Keratinocyte (primary cell): Measurements from ENCODE around the gene INO80. TPM values are rescaled to one million over a fixed set of nuclear protein-coding genes. Genes with fewer than 3 reads are reported as not detected.

Experiments
- DNase-seq: peaks from one replicate; pipeline ENCODE4 v3.0.0-alpha.2; 2011; ENCODE audit warnings: low read depth, missing footprints, low spot score
- FAIRE-seq: peaks from 2 replicates; lab custom pipeline; 2011; peaks lifted over from hg19 to GRCh38; lab: Jason Lieb, UNC
- H2AFZ ChIP-seq: 2 replicates; pipeline ENCODE4 v1.6.0; 2012; ENCODE audit warnings: low read length, control low read depth, inconsistent platforms; ENCODE audit not compliant: control insufficient read depth
- H3K27ac ChIP-seq: 2 replicates; pipeline ENCODE4 v1.5.1; 2011; ENCODE audit warnings: low read length; ENCODE audit not compliant: control insufficient read depth, insufficient read depth
- H3K27me3 ChIP-seq: 3 replicates; pipeline ENCODE4 v1.6.0; 2011; ENCODE audit warnings: low read length; ENCODE audit not compliant: control insufficient read depth, insufficient read depth; ENCODE audit errors: extremely low read depth
- H3K36me3 ChIP-seq, 2 experiments: 2 replicates in 1 of 2; 3 replicates in 1 of 2; pipeline ENCODE4 v1.5.1; 2011; ENCODE audit warnings: low read length in 2 of 2, mild to moderate bottlenecking in 1 of 2; ENCODE audit not compliant: control insufficient read depth in 2 of 2, insufficient read depth in 2 of 2; ENCODE audit errors: extremely low read depth in 1 of 2
- H3K4me1 ChIP-seq: 3 replicates; pipeline ENCODE4 v1.5.1; 2011; ENCODE audit warnings: low read length; ENCODE audit not compliant: control insufficient read depth, insufficient read depth; ENCODE audit errors: extremely low read depth
- H3K4me2 ChIP-seq: 3 replicates; pipeline ENCODE4 v1.6.0; 2011; ENCODE audit warnings: low read depth, low read length; ENCODE audit not compliant: control insufficient read depth, insufficient read depth; ENCODE audit errors: extremely low read depth
- H3K4me3 ChIP-seq, 3 experiments: fragments of 200-600 bp in 1 of 3; sonication (generic) in 1 of 3; 2 replicates in 2 of 3; 3 replicates in 1 of 3; pipeline ENCODE4 v1.5.1; 2011 to 2016; ENCODE audit warnings: low read length in 3 of 3, mild to moderate bottlenecking in 3 of 3, control low read depth in 2 of 3, inconsistent platforms in 1 of 3, low read depth in 1 of 3, mixed read lengths in 1 of 3, mixed run types in 1 of 3, moderate library complexity in 1 of 3; ENCODE audit not compliant: control insufficient read depth in 2 of 3, insufficient read depth in 2 of 3; ENCODE audit errors: extremely low read depth in 1 of 3
- H3K79me2 ChIP-seq: 2 replicates; pipeline ENCODE4 v1.6.0; 2012; ENCODE audit warnings: low read length; ENCODE audit not compliant: control insufficient read depth, insufficient read depth
- H3K9ac ChIP-seq: 3 replicates; pipeline ENCODE4 v1.6.0; 2011; ENCODE audit warnings: low read length; ENCODE audit not compliant: control insufficient read depth, insufficient read depth; ENCODE audit errors: extremely low read depth
- H3K9me1 ChIP-seq: 3 replicates; pipeline ENCODE4 v1.6.0; 2011; ENCODE audit warnings: low read length; ENCODE audit not compliant: control insufficient read depth, insufficient read depth; ENCODE audit errors: extremely low read depth
- H3K9me3 ChIP-seq: 2 replicates; pipeline ENCODE4 v1.5.1; 2012; ENCODE audit warnings: low read depth, low read length; ENCODE audit not compliant: control insufficient read depth
- H4K20me1 ChIP-seq: 3 replicates; pipeline ENCODE4 v1.6.0; 2011; ENCODE audit warnings: low read length; ENCODE audit not compliant: control insufficient read depth, insufficient read depth; ENCODE audit errors: extremely low read depth
- EZH2 ChIP-seq: IDR thresholded peaks from one replicate; pipeline ENCODE4 v1.6.1; 2012; ENCODE audit warnings: inconsistent platforms, mild to moderate bottlenecking, low read length, moderate library complexity
- dilution Hi-C: fragments of 300-500 bp; cut with MboI; formaldehyde crosslinking; loops from one replicate; pipeline ENCODE4 v1.7.0; 2020; ENCODE audit warnings: low sequenced_read_pairs; ENCODE audit not compliant: extremely low pct_ligation_motif_present
- polyA plus RNA-seq, 5 experiments: library from polyadenylated mRNA; depleted of rRNA in 3 of 5; stranded (reverse) in 3 of 5; stranded (forward) in 1 of 5; unstranded in 1 of 5; fragments of >200 nt; gene quantifications; 1 replicate in 1 of 5; 2 replicates in 3 of 5; 3 replicates in 1 of 5; pipeline versions ENCODE4 v1.2.1 to v1.2.3, GENCODE V29; 2011 to 2012; ENCODE audit warnings: missing spikeins in 2 of 5, low read depth in 1 of 5, low replicate concordance in 1 of 5
- TF ChIP-seq, protein P1 (sequence below), 3 experiments: IDR thresholded peaks in 1 of 3; conservative IDR thresholded peaks in 1 of 3; optimal IDR thresholded peaks in 1 of 3; 2 replicates in 2 of 3; 3 replicates in 1 of 3; pipeline versions ENCODE3 to v1.5.1; 2011; ENCODE audit warnings: low read length in 3 of 3, mild to moderate bottlenecking in 3 of 3, moderate library complexity in 2 of 3, control low read depth in 1 of 3, inconsistent platforms in 1 of 3; ENCODE audit not compliant: insufficient read depth in 2 of 3; ENCODE audit errors: extremely low read depth in 1 of 3

Gene INO80
- polyA plus RNA-seq, 1 donor (not counting 4 experiments of a cell fraction or from before 2014, with no cell fraction given) = 10.3 TPM

DNA sequence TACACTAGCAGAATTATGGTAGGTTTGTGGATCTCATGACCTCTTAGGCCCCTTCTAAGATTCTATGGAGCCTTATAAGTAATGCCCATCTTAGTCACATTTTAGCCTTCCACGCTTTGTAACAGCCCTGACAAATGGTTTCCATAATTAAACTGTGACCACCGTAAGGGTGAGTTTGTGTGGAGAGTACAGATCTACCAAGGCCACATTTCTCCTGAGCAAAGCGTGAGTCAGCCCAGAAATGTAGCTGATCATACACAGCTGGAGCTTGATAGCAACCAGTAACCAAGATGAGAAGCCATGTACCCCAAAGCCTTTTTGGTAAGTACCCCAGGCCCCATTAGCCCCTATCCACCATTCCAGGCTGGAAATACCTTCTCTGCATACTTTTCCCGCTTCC lies 131.1 kb downstream of the INO80 start:
- dilution Hi-C loops = no loop called here
- H3K27ac ChIP-seq = no peak overlapping the region
- no peak for FAIRE-seq
- H3K9me1 ChIP-seq = no peaks in the 10 kb centered on the region
- no peak overlapping the region for H3K4me3 ChIP-seq
- DNase-seq = no peak
- no peak overlapping the region for H3K4me2 ChIP-seq
- no peaks in the 10 kb centered on the region for H3K27me3 ChIP-seq
- TF ChIP-seq, protein P1, sequence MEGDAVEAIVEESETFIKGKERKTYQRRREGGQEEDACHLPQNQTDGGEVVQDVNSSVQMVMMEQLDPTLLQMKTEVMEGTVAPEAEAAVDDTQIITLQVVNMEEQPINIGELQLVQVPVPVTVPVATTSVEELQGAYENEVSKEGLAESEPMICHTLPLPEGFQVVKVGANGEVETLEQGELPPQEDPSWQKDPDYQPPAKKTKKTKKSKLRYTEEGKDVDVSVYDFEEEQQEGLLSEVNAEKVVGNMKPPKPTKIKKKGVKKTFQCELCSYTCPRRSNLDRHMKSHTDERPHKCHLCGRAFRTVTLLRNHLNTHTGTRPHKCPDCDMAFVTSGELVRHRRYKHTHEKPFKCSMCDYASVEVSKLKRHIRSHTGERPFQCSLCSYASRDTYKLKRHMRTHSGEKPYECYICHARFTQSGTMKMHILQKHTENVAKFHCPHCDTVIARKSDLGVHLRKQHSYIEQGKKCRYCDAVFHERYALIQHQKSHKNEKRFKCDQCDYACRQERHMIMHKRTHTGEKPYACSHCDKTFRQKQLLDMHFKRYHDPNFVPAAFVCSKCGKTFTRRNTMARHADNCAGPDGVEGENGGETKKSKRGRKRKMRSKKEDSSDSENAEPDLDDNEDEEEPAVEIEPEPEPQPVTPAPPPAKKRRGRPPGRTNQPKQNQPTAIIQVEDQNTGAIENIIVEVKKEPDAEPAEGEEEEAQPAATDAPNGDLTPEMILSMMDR (optimal IDR thresholded peaks at IDR 0.05 in 1 of 3, IDR thresholded peaks at IDR 0.05 in 1 of 3, conservative IDR thresholded peaks at IDR 0.05 in 1 of 3; ENCODE audit: extremely low read depth in 1 of 3, insufficient read depth in 2 of 3, low read length in 3 of 3) = no peak
- TF ChIP-seq EZH2 = no peak
- H3K9me3 ChIP-seq = no peaks in the 10 kb centered on the region
- H2AFZ ChIP-seq = no peak overlapping the region
- peaks cover 43 to 71% of the 10 kb centered on the region in 2 experiments for H3K36me3 ChIP-seq
- no peaks in the 10 kb centered on the region for H3K4me1 ChIP-seq
- H4K20me1 ChIP-seq = no peaks in the 10 kb centered on the region
- no peaks in the 10 kb centered on the region for H3K79me2 ChIP-seq
- H3K9ac ChIP-seq = no peak overlapping the region

DNA sequence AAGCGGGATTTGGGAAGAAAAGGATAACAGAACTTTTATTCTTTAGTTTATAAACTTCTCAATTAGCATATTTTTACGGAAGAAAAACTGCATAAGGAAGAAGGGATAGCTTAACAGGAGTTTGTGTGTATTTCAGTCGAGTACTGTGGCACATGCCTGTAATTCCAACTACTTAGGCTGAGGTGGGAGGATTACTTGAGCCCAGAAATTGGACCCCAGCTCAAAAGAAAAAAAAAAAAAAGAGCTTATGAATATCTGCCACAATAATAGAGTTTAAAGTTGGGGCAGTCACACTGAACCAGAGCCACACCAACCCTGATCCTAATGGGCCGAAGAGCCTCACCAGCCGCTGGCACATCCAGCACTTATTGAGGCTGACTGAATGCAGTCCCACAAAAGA lies 131.7 kb downstream of the INO80 start:
- no peak overlapping the region for H3K27ac ChIP-seq
- dilution Hi-C loops = no loop called here

More for the DNA sequence above, 131.7 kb downstream of the INO80 start:
- no peaks in the 10 kb centered on the region for H3K27me3 ChIP-seq
- DNase-seq = no peak
- no peak for FAIRE-seq
- H2AFZ ChIP-seq = no peak overlapping the region
- no peaks in the 10 kb centered on the region for H3K4me1 ChIP-seq
- H3K4me3 ChIP-seq = no peak overlapping the region
- peaks cover 49 to 75% of the 10 kb centered on the region in 2 experiments for H3K36me3 ChIP-seq
- no peaks in the 10 kb centered on the region for H3K9me3 ChIP-seq
- no peak for TF ChIP-seq EZH2
- TF ChIP-seq, protein P1 (optimal IDR thresholded peaks at IDR 0.05 in 1 of 3, IDR thresholded peaks at IDR 0.05 in 1 of 3, conservative IDR thresholded peaks at IDR 0.05 in 1 of 3; ENCODE audit: extremely low read depth in 1 of 3, insufficient read depth in 2 of 3, low read length in 3 of 3) = no peak
- no peaks in the 10 kb centered on the region for H3K79me2 ChIP-seq
- H3K9me1 ChIP-seq = no peaks in the 10 kb centered on the region
- no peak overlapping the region for H3K4me2 ChIP-seq
- no peaks in the 10 kb centered on the region for H4K20me1 ChIP-seq
- H3K9ac ChIP-seq = no peak overlapping the region
